ENCODE results near the gene DHPS.

DHPS gene

GRCh38 chr19:12642506-12642905 is 39.2 kb downstream of the DHPS start:
- DNase-seq: no peak

DNA sequence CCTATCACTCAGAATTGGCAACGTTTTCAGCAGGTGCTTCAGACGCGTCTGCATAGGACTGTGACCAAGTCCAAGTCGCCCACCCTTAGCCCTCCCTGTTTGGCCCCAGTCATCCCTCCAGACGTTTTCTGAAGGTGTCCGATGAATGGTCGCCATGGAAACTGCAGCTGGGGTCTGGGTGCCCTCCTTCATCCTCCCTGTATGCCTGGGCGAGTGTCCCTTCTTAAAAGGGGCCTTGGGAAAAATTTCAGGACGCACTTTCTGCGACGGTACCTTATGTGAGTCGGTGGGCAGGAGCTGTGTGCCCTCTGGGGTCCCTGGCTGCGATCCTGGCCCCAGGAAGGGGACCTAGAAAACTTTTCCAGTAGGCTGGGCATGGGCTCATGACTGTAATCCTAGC is 40.2 kb downstream of the DHPS start:
- no peak for DNase-seq

- DNase-seq: peak; percentile 90 to 93 (median 92)
These were observed 41.6 kb downstream of the DHPS start for GRCh38 chr19:12639901-12640613.

- no peak for DNase-seq
These were observed 43.0 kb downstream of the DHPS start for GRCh38 chr19:12638611-12639182.

GRCh38 chr19:12636631-12637030 is 45.0 kb downstream of the DHPS start:
- DNase-seq: no peak

- DNase-seq: no peak
These were observed 52.5 kb downstream of the DHPS start for GRCh38 chr19:12629215-12629614.

- no peak for DNase-seq
These were observed 53.3 kb downstream of the DHPS start for GRCh38 chr19:12628040-12629022.

GRCh38 chr19:12626958-12627357 is 54.7 kb downstream of the DHPS start:
- DNase-seq: no peak

Data from suppressor macrophage (primary cell).